ENCODE results near the gene PKP3.
"Not testable (repeated sequence)": the region's sequence is repeated elsewhere in the genome, so short reads cannot be mapped to it uniquely, and the experiment has no call there.

DNA sequence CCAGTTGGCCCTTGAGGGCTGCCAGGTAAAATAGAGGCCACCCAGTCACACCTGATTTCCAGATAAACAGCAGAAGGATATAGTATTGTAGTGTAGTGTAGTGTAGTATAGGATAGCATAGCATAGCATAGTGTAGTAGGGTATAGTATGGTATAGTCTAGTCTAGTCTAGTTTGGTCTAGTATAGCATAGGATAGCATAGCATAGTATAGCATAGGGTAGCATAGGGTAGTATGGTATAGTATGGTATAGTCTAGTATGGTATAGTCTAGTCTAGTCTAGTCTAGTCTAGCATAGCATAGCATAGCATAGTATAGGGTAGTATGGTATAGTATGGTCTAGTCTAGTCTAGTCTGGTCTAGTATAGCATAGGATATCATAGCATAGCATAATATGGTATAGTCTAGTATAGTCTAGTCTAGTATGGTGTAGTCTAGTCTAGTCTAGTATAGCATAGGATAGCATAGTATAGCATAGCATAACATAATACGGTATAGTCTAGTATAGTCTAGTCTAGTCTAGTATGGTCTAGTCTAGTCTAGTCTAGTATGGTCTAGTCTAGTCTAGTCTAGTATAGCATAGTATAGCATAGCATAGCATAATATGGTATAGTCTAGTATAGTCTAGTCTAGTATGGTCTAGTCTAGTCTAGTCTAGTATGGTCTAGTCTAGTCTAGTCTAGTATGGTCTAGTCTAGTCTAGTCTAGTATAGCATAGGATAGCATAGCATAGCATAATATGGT is 41.2 kb downstream of the PKP3 start:
- TF ChIP-seq, protein P1, sequence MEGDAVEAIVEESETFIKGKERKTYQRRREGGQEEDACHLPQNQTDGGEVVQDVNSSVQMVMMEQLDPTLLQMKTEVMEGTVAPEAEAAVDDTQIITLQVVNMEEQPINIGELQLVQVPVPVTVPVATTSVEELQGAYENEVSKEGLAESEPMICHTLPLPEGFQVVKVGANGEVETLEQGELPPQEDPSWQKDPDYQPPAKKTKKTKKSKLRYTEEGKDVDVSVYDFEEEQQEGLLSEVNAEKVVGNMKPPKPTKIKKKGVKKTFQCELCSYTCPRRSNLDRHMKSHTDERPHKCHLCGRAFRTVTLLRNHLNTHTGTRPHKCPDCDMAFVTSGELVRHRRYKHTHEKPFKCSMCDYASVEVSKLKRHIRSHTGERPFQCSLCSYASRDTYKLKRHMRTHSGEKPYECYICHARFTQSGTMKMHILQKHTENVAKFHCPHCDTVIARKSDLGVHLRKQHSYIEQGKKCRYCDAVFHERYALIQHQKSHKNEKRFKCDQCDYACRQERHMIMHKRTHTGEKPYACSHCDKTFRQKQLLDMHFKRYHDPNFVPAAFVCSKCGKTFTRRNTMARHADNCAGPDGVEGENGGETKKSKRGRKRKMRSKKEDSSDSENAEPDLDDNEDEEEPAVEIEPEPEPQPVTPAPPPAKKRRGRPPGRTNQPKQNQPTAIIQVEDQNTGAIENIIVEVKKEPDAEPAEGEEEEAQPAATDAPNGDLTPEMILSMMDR (IDR thresholded peaks at IDR 0.05 in 8 of 11, conservative IDR thresholded peaks at IDR 0.05 in 3 of 11): not testable (repeated sequence)
- not testable (repeated sequence) for TF ChIP-seq POLR2AphosphoS5 (IDR thresholded peaks at IDR 0.05)

Measured in spleen (tissue), 7 donors.